ENCODE measurements around the gene PCDHGA10.
A peak's percentile ranks its signal among the peaks of the same experiment; 100 is the strongest.

DNA sequence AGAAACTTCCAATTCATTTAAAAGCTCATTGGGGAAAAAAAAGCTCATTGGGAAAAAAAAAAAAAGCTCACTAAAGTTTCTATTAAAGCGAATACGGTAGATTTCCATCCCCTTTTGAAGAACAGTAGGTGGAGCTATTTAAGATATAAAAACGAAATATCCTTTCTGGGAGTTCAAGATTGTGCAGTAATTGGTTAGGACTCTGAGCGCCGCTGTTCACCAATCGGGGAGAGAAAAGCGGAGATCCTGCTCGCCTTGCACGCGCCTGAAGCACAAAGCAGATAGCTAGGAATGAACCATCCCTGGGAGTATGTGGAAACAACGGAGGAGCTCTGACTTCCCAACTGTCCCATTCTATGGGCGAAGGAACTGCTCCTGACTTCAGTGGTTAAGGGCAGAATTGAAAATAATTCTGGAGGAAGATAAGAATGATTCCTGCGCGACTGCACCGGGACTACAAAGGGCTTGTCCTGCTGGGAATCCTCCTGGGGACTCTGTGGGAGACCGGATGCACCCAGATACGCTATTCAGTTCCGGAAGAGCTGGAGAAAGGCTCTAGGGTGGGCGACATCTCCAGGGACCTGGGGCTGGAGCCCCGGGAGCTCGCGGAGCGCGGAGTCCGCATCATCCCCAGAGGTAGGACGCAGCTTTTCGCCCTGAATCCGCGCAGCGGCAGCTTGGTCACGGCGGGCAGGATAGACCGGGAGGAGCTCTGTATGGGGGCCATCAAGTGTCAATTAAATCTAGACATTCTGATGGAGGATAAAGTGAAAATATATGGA lies 17.7 kb downstream of the PCDHGA10 start, which contains the start of gene PCDHGA12:
- no peak for TF ChIP-seq POLR2A (IDR thresholded peaks at IDR 0.05)
- TF ChIP-seq, protein P1, sequence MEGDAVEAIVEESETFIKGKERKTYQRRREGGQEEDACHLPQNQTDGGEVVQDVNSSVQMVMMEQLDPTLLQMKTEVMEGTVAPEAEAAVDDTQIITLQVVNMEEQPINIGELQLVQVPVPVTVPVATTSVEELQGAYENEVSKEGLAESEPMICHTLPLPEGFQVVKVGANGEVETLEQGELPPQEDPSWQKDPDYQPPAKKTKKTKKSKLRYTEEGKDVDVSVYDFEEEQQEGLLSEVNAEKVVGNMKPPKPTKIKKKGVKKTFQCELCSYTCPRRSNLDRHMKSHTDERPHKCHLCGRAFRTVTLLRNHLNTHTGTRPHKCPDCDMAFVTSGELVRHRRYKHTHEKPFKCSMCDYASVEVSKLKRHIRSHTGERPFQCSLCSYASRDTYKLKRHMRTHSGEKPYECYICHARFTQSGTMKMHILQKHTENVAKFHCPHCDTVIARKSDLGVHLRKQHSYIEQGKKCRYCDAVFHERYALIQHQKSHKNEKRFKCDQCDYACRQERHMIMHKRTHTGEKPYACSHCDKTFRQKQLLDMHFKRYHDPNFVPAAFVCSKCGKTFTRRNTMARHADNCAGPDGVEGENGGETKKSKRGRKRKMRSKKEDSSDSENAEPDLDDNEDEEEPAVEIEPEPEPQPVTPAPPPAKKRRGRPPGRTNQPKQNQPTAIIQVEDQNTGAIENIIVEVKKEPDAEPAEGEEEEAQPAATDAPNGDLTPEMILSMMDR (IDR thresholded peaks at IDR 0.05) = peak in 2 of 4 experiments; percentile 27 to 41
